Astrocyte (in vitro differentiated cells and primary cell): ENCODE measurements around the gene ARID3B. TPM values are rescaled to one million over a fixed set of nuclear protein-coding genes. Genes with fewer than 3 reads are reported as not detected.

Experiments
- DNase-seq: peaks from one replicate; pipeline ENCODE4 v3.0.0-alpha.2; 2010; ENCODE audit warnings: low read depth
- FAIRE-seq: peaks from 2 replicates; lab custom pipeline; 2011; peaks lifted over from hg19 to GRCh38; lab: Jason Lieb, UNC
- H2AFZ ChIP-seq: 2 replicates; pipeline ENCODE4 v1.6.0; 2012; ENCODE audit warnings: low read depth, low read length, inconsistent platforms
- H3K27ac ChIP-seq: 2 replicates; pipeline ENCODE4 v1.5.1; 2011; ENCODE audit warnings: low read depth, low read length, inconsistent platforms
- H3K27me3 ChIP-seq: 2 replicates; pipeline ENCODE4 v1.6.0; 2011; ENCODE audit warnings: low read length, inconsistent platforms; ENCODE audit not compliant: insufficient read depth
- H3K36me3 ChIP-seq: 2 replicates; pipeline ENCODE4 v1.5.1; 2011; ENCODE audit warnings: low read length, inconsistent platforms; ENCODE audit not compliant: insufficient read depth
- H3K4me1 ChIP-seq: 2 replicates; pipeline ENCODE4 v1.5.1; 2011; ENCODE audit warnings: low read length, inconsistent platforms; ENCODE audit not compliant: insufficient read depth
- H3K4me2 ChIP-seq: 2 replicates; pipeline ENCODE4 v1.6.0; 2012; ENCODE audit warnings: low read length, inconsistent platforms
- H3K4me3 ChIP-seq: 2 replicates; pipeline ENCODE4 v1.5.1; 2011; ENCODE audit warnings: low read depth, mild to moderate bottlenecking, low read length, inconsistent platforms; ENCODE audit not compliant: insufficient read depth
- H3K79me2 ChIP-seq: 2 replicates; pipeline ENCODE4 v1.6.0; 2012; ENCODE audit warnings: mild to moderate bottlenecking, low read length, inconsistent platforms; ENCODE audit not compliant: insufficient read depth
- H3K9ac ChIP-seq: 2 replicates; pipeline ENCODE4 v1.6.0; 2012; ENCODE audit warnings: mild to moderate bottlenecking, low read length, inconsistent platforms
- H3K9me3 ChIP-seq: 2 replicates; pipeline ENCODE4 v1.5.1; 2012; ENCODE audit warnings: low read depth, mild to moderate bottlenecking, low read length, inconsistent platforms; ENCODE audit not compliant: insufficient read depth
- H4K20me1 ChIP-seq: 2 replicates; pipeline ENCODE4 v1.6.0; 2012; ENCODE audit warnings: low read length, inconsistent platforms; ENCODE audit not compliant: insufficient read depth
- H3K27ac Mint-ChIP-seq: one replicate; pipeline ENCODE4 v1.8.0; 2021; ENCODE audit warnings: mild to moderate bottlenecking, mixed read lengths; ENCODE audit not compliant: unreplicated experiment
- H3K27me3 Mint-ChIP-seq: one replicate; pipeline ENCODE4 v1.8.0; 2021; ENCODE audit warnings: low read depth, mixed read lengths; ENCODE audit not compliant: unreplicated experiment
- H3K36me3 Mint-ChIP-seq: one replicate; pipeline ENCODE4 v1.8.0; 2021; ENCODE audit warnings: low read depth, mixed read lengths; ENCODE audit not compliant: unreplicated experiment
- H3K4me1 Mint-ChIP-seq: one replicate; pipeline ENCODE4 v1.8.0; 2021; ENCODE audit warnings: low read depth, mixed read lengths; ENCODE audit not compliant: unreplicated experiment
- H3K4me3 Mint-ChIP-seq: one replicate; pipeline ENCODE4 v1.8.0; 2021; ENCODE audit warnings: mild to moderate bottlenecking, moderate library complexity, mixed read lengths; ENCODE audit not compliant: unreplicated experiment
- H3K9me3 Mint-ChIP-seq: one replicate; pipeline ENCODE4 v1.8.0; 2021; ENCODE audit warnings: mild to moderate bottlenecking, mixed read lengths; ENCODE audit not compliant: unreplicated experiment
- EZH2 ChIP-seq: IDR thresholded peaks from 2 replicates; pipeline ENCODE4 v1.6.1; 2012; ENCODE audit warnings: mild to moderate bottlenecking, low read length, inconsistent platforms; ENCODE audit not compliant: insufficient read depth
- total RNA-seq: library from RNA; stranded (reverse); gene quantifications from 2 replicates; pipeline ENCODE4 v1.2.1, GENCODE V29; 2021
- TF ChIP-seq, protein P1 (sequence below): IDR thresholded peaks from 2 replicates; pipeline ENCODE4 v1.5.1; 2011; ENCODE audit warnings: low read depth, mild to moderate bottlenecking, inconsistent platforms, low read length, moderate library complexity; ENCODE audit not compliant: insufficient read depth

The ARID3B gene
- total RNA-seq, 1 donor from 2014 or later: 18.5 TPM

DNA sequence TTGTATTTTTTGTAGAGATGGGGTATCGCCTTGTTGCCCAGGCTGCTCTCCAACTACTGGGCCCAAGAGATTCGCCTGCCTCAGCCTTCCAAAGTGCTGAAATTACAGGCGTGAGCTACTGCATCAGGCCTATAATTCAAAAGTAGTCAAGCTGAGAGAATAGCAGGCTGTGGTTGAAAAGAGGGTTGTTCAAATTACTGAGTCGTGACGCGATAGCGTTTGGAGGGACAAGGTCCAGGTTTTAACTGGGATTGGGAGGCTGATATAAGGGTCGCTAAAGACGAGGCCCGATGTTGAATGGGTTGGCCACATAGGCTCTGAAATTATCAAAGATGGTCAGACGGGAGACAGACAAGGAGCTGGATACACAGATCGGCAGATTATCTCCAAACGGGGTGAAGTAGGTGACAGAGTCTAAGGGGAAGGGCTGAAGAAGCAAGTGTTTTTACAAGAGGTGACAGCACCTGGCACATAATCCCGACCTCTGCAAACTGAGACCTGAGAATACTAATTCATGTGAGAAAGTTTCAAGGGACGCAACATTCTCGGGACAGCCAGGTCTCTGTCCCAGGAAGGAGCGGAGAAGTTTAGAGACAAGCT is 759 bp upstream of the ARID3B start:
- Mint-ChIP-seq H3K36me3 (peaks cover 4% of the 10 kb centered on the region), H3K27ac (peak overlapping the region; percentile 82), H3K27me3 (peaks cover 9% of the 10 kb centered on the region), H3K4me1 (peaks cover 18% of the 10 kb centered on the region), H3K9me3 (no peaks in the 10 kb centered on the region), H3K4me3 (peak overlapping the region; percentile 96)
- Histone ChIP-seq H3K4me3 (peak overlapping the region; percentile 91), H3K4me1 (peaks cover 11% of the 10 kb centered on the region), H3K27ac (peak overlapping the region; percentile 83), H3K9me3 (no peaks in the 10 kb centered on the region), H4K20me1 (peaks cover 29% of the 10 kb centered on the region), H2AFZ (peak overlapping the region; percentile 81), H3K4me2 (peak overlapping the region; percentile 94), H3K27me3 (no peaks in the 10 kb centered on the region), H3K79me2 (peaks cover 12% of the 10 kb centered on the region), H3K36me3 (no peaks in the 10 kb centered on the region), H3K9ac (peak overlapping the region; percentile 92)
- TF ChIP-seq EZH2: no peak
- TF ChIP-seq, protein P1, sequence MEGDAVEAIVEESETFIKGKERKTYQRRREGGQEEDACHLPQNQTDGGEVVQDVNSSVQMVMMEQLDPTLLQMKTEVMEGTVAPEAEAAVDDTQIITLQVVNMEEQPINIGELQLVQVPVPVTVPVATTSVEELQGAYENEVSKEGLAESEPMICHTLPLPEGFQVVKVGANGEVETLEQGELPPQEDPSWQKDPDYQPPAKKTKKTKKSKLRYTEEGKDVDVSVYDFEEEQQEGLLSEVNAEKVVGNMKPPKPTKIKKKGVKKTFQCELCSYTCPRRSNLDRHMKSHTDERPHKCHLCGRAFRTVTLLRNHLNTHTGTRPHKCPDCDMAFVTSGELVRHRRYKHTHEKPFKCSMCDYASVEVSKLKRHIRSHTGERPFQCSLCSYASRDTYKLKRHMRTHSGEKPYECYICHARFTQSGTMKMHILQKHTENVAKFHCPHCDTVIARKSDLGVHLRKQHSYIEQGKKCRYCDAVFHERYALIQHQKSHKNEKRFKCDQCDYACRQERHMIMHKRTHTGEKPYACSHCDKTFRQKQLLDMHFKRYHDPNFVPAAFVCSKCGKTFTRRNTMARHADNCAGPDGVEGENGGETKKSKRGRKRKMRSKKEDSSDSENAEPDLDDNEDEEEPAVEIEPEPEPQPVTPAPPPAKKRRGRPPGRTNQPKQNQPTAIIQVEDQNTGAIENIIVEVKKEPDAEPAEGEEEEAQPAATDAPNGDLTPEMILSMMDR: no peak
- DNase-seq (peak; percentile 51), FAIRE-seq (no peak)

DNA sequence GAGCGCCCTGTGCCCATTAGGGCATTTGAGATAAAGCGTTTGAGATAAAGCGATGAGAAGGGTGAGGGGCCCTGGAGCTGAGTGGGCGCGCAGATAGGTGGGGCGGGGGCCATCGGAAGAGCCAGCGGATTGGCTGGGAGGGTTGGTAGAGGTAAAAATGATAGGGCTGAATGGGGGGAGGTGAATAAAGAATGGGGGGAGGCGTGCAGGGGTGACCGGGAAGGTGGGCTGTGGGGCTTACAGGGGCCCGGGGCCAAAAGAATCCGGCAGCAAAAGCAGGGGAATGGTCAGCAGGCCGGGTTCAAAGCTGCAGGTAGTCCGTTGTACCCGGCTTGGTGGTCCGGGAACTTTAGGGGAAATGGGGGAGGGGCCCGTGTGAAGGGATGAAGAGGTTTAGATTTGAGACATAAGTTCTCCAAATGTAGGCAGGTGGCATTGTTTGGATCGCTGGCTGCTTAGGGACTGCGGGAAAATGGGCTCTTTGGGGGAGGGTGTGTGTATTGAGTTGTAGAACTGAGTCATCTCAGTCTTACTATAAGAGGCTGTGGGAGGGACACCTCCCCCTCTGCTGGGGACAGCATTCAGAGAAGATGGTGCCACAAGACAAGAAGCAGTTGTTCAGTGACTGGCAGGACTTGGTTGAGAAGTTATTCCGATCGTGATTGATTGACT is 610 bp downstream of the ARID3B start:
- Histone ChIP-seq H4K20me1 (peaks cover 41% of the 10 kb centered on the region), H3K36me3 (peaks cover 4% of the 10 kb centered on the region), H3K4me3 (peak overlapping the region; percentile 78), H3K4me2 (peak overlapping the region; percentile 91), H3K4me1 (peaks cover 19% of the 10 kb centered on the region), H2AFZ (peak overlapping the region; percentile 39), H3K79me2 (peaks cover 12% of the 10 kb centered on the region), H3K27ac (no peak overlapping the region), H3K9ac (peak overlapping the region; percentile 86), H3K27me3 (no peaks in the 10 kb centered on the region), H3K9me3 (no peaks in the 10 kb centered on the region)
- no peaks in the 10 kb centered on the region for H3K9me3 Mint-ChIP-seq
- TF ChIP-seq, protein P1: no peak
- no peak for TF ChIP-seq EZH2
- peak overlapping the region; percentile 86 for H3K4me3 Mint-ChIP-seq
- H3K4me1 Mint-ChIP-seq: peaks cover 28% of the 10 kb centered on the region
- DNase-seq (peak; percentile 37), FAIRE-seq (no peak)
- H3K36me3 Mint-ChIP-seq: peaks cover 4% of the 10 kb centered on the region
- H3K27me3 Mint-ChIP-seq: peaks cover 9% of the 10 kb centered on the region
- peak overlapping the region; percentile 37 for H3K27ac Mint-ChIP-seq
